Mesendoderm (in vitro differentiated cells): ENCODE results near the gene NEO1.

Experiments
- DNase-seq: peaks from one replicate; pipeline ENCODE4 v3.0.0; 2013
- H2AK5ac ChIP-seq: 2 replicates; pipeline ENCODE4 v1.6.1; 2013; ENCODE audit warnings: low read length, inconsistent platforms
- H2BK120ac ChIP-seq: 2 replicates; pipeline ENCODE4 v1.6.1; 2013; ENCODE audit warnings: low read depth, mild to moderate bottlenecking, low read length, moderate library complexity, mixed read lengths
- H2BK15ac ChIP-seq: replicated peaks from 2 replicates; pipeline ENCODE4 v1.6.1; 2013; ENCODE audit warnings: low read depth, mild to moderate bottlenecking, moderate library complexity
- H2BK5ac ChIP-seq: 2 replicates; pipeline ENCODE4 v1.6.1; 2013; ENCODE audit warnings: low read length, inconsistent platforms
- H3K18ac ChIP-seq: 2 replicates; pipeline ENCODE4 v1.6.1; 2013; ENCODE audit warnings: mild to moderate bottlenecking, low read length, mixed read lengths
- H3K23ac ChIP-seq: one replicate; pipeline ENCODE4 v1.6.1; 2013; ENCODE audit warnings: low read length
- H3K27ac ChIP-seq: 2 replicates; pipeline ENCODE4 v1.5.1; 2013; ENCODE audit warnings: low read depth, mild to moderate bottlenecking, inconsistent platforms, low read length, moderate library complexity
- H3K27me3 ChIP-seq: 2 replicates; pipeline ENCODE4 v1.6.1; 2013; ENCODE audit warnings: low read length, control low read depth, mild to moderate bottlenecking, inconsistent platforms; ENCODE audit not compliant: insufficient read depth, poor library complexity
- H3K36me3 ChIP-seq: 2 replicates; pipeline ENCODE4 v1.6.1; 2013; ENCODE audit warnings: low read length, inconsistent platforms; ENCODE audit not compliant: control insufficient read depth, insufficient read depth
- H3K4ac ChIP-seq: one replicate; pipeline ENCODE4 v1.6.1; 2013; ENCODE audit warnings: low read depth, mild to moderate bottlenecking, low read length, moderate library complexity
- H3K4me1 ChIP-seq: 2 replicates; pipeline ENCODE4 v1.6.1; 2013; ENCODE audit warnings: low read depth, low read length, inconsistent platforms; ENCODE audit not compliant: control insufficient read depth
- H3K4me2 ChIP-seq: 2 replicates; pipeline ENCODE4 v1.6.1; 2013; ENCODE audit warnings: low read length
- H3K4me3 ChIP-seq: 2 replicates; pipeline ENCODE4 v1.5.1; 2013; ENCODE audit warnings: mild to moderate bottlenecking, low read length
- H3K56ac ChIP-seq: one replicate; pipeline ENCODE4 v1.6.1; 2013; ENCODE audit warnings: low read length
- H3K79me1 ChIP-seq: 2 replicates; pipeline ENCODE4 v1.6.1; 2013; ENCODE audit warnings: low read length, inconsistent platforms
- H3K79me2 ChIP-seq: 2 replicates; pipeline ENCODE4 v1.6.1; 2013; ENCODE audit warnings: mild to moderate bottlenecking, low read length; ENCODE audit not compliant: control insufficient read depth, insufficient read depth
- H3K9ac ChIP-seq: 2 replicates; pipeline ENCODE4 v1.6.1; 2013; ENCODE audit warnings: low read length, inconsistent platforms
- H4K5ac ChIP-seq: one replicate; pipeline ENCODE4 v1.6.1; 2013; ENCODE audit warnings: low read length
- H4K8ac ChIP-seq: one replicate; pipeline ENCODE4 v1.6.1; 2013; ENCODE audit warnings: low read depth, mild to moderate bottlenecking, control low read depth, low read length, moderate library complexity
- WGBS: extraction: QIAGEN DNeasy Blood & Tissue Kit; methylation state at CpG from one replicate; pipeline ENCODE4 v1.1.7; 2013; ENCODE audit warnings: low lambda C conversion rate, missing lambda C conversion rate; ENCODE audit not compliant: insufficient coverage; ENCODE audit errors: extremely low coverage; 5-methylcytosine and 5-hydroxymethylcytosine counted together

Gene NEO1

GRCh38 chr15:73233623-73234022 is 181.4 kb downstream of the NEO1 start:
- no peak overlapping the region for H4K8ac ChIP-seq
- no peak overlapping the region for H3K9ac ChIP-seq
- DNase-seq: peak; percentile 19
- H3K23ac ChIP-seq: no peak overlapping the region
- H2BK5ac ChIP-seq: no peak overlapping the region
- WGBS: no CpG with 5 or more reads among the region's 5 CpGs
- H3K56ac ChIP-seq: no peak overlapping the region
- no peak overlapping the region for H3K4ac ChIP-seq
- no peaks in the 10 kb centered on the region for H3K36me3 ChIP-seq
- peaks cover 1% of the 10 kb centered on the region for H3K4me1 ChIP-seq
- no peak overlapping the region for H2BK120ac ChIP-seq
- no peak overlapping the region for H2BK15ac ChIP-seq
- no peak overlapping the region for H3K18ac ChIP-seq
- H3K27ac ChIP-seq: no peak overlapping the region
- H3K79me1 ChIP-seq: no peaks in the 10 kb centered on the region
- H3K4me3 ChIP-seq: no peak overlapping the region
- no peaks in the 10 kb centered on the region for H3K27me3 ChIP-seq
- H3K79me2 ChIP-seq: no peaks in the 10 kb centered on the region
- H4K5ac ChIP-seq: no peak overlapping the region
- no peak overlapping the region for H3K4me2 ChIP-seq
- no peak overlapping the region for H2AK5ac ChIP-seq

GRCh38 chr15:73237910-73238309 is 185.6 kb downstream of the NEO1 start:
- peaks cover 1% of the 10 kb centered on the region for H3K4me1 ChIP-seq
- H3K27me3 ChIP-seq: no peaks in the 10 kb centered on the region
- no peak overlapping the region for H2BK120ac ChIP-seq
- H3K36me3 ChIP-seq: no peaks in the 10 kb centered on the region
- H3K27ac ChIP-seq: no peak overlapping the region
- H3K9ac ChIP-seq: no peak overlapping the region
- H3K79me2 ChIP-seq: no peaks in the 10 kb centered on the region
- H3K56ac ChIP-seq: no peak overlapping the region
- H3K4ac ChIP-seq: no peak overlapping the region
- H4K5ac ChIP-seq: no peak overlapping the region
- H3K23ac ChIP-seq: no peak overlapping the region
- H2BK15ac ChIP-seq: no peak overlapping the region
- H3K79me1 ChIP-seq: no peaks in the 10 kb centered on the region
- DNase-seq: peak; percentile 69
- no peak overlapping the region for H3K4me2 ChIP-seq
- H3K18ac ChIP-seq: no peak overlapping the region
- H2AK5ac ChIP-seq: no peak overlapping the region
- H4K8ac ChIP-seq: no peak overlapping the region
- WGBS: no CpG with 5 or more reads among the region's 3 CpGs
- no peak overlapping the region for H3K4me3 ChIP-seq
- H2BK5ac ChIP-seq: no peak overlapping the region

- Histone ChIP-seq H3K4me3 (no peak overlapping the region), H3K9ac (no peak overlapping the region), H3K27ac (no peak overlapping the region), H3K56ac (no peak overlapping the region), H2AK5ac (no peak overlapping the region), H4K5ac (no peak overlapping the region), H4K8ac (no peak overlapping the region), H3K36me3 (no peaks in the 10 kb centered on the region), H3K18ac (no peak overlapping the region), H3K4me1 (no peaks in the 10 kb centered on the region), H3K23ac (no peak overlapping the region), H3K79me1 (no peaks in the 10 kb centered on the region), H2BK120ac (no peak overlapping the region), H2BK15ac (no peak overlapping the region), H2BK5ac (no peak overlapping the region), H3K79me2 (no peaks in the 10 kb centered on the region), H3K27me3 (no peaks in the 10 kb centered on the region), H3K4ac (no peak overlapping the region), H3K4me2 (no peak overlapping the region)
- peak; percentile 38 for DNase-seq
- no CpG with 5 or more reads among the region's 10 CpGs for WGBS
These were observed 187.4 kb downstream of the NEO1 start for GRCh38 chr15:73239564-73240215.

GRCh38 chr15:73240866-73241499 is 188.7 kb downstream of the NEO1 start:
- no peak overlapping the region for H3K27ac ChIP-seq
- H2BK15ac ChIP-seq: no peak overlapping the region
- WGBS: no CpG with 5 or more reads among the region's 4 CpGs

GRCh38 chr15:73244333-73244732 is 192.1 kb downstream of the NEO1 start:
- H3K9ac ChIP-seq: no peak overlapping the region
- H3K36me3 ChIP-seq: no peaks in the 10 kb centered on the region
- no peak overlapping the region for H3K27ac ChIP-seq
- H3K4me2 ChIP-seq: no peak overlapping the region
- no CpG with 5 or more reads among the region's 6 CpGs for WGBS
- no peak overlapping the region for H3K4me3 ChIP-seq
- no peak overlapping the region for H4K5ac ChIP-seq
- no peak overlapping the region for H3K56ac ChIP-seq
- no peak overlapping the region for H2BK5ac ChIP-seq
- no peak overlapping the region for H2BK120ac ChIP-seq
- no peak overlapping the region for H3K4ac ChIP-seq
- H3K79me1 ChIP-seq: no peaks in the 10 kb centered on the region
- H2BK15ac ChIP-seq: no peak overlapping the region
- H3K18ac ChIP-seq: no peak overlapping the region
- H3K4me1 ChIP-seq: no peaks in the 10 kb centered on the region
- peak; percentile 65 for DNase-seq
- no peak overlapping the region for H4K8ac ChIP-seq
- H3K23ac ChIP-seq: no peak overlapping the region
- H3K79me2 ChIP-seq: no peaks in the 10 kb centered on the region
- H3K27me3 ChIP-seq: no peaks in the 10 kb centered on the region
- H2AK5ac ChIP-seq: no peak overlapping the region

More at GRCh38 chr15:73240866-73241499, 188.7 kb downstream of the NEO1 start:
- H2BK5ac ChIP-seq: no peak overlapping the region
- H4K8ac ChIP-seq: no peak overlapping the region
- H2AK5ac ChIP-seq: no peak overlapping the region
- H3K9ac ChIP-seq: no peak overlapping the region
- no peaks in the 10 kb centered on the region for H3K79me1 ChIP-seq
- H2BK120ac ChIP-seq: no peak overlapping the region
- H3K27me3 ChIP-seq: no peaks in the 10 kb centered on the region
- H3K4ac ChIP-seq: no peak overlapping the region
- no peaks in the 10 kb centered on the region for H3K79me2 ChIP-seq
- no peak overlapping the region for H3K4me3 ChIP-seq
- no peak overlapping the region for H4K5ac ChIP-seq
- peak; percentile 73 for DNase-seq
- no peak overlapping the region for H3K56ac ChIP-seq
- H3K4me1 ChIP-seq: no peaks in the 10 kb centered on the region
- no peak overlapping the region for H3K18ac ChIP-seq
- no peaks in the 10 kb centered on the region for H3K36me3 ChIP-seq
- H3K23ac ChIP-seq: no peak overlapping the region
- no peak overlapping the region for H3K4me2 ChIP-seq

- no peak overlapping the region for H2BK5ac ChIP-seq
- no peak overlapping the region for H3K4me3 ChIP-seq
- no peak overlapping the region for H3K56ac ChIP-seq
- H3K79me1 ChIP-seq: no peaks in the 10 kb centered on the region
- no peak overlapping the region for H4K8ac ChIP-seq
- H2BK120ac ChIP-seq: no peak overlapping the region
- no peaks in the 10 kb centered on the region for H3K4me1 ChIP-seq
- no peak overlapping the region for H3K9ac ChIP-seq
- no peaks in the 10 kb centered on the region for H3K79me2 ChIP-seq
- DNase-seq: no peak
- no peak overlapping the region for H3K27ac ChIP-seq
- no peak overlapping the region for H2AK5ac ChIP-seq
- no peak overlapping the region for H4K5ac ChIP-seq
- no peak overlapping the region for H3K23ac ChIP-seq
- no peak overlapping the region for H2BK15ac ChIP-seq
- no peak overlapping the region for H3K18ac ChIP-seq
- H3K27me3 ChIP-seq: no peaks in the 10 kb centered on the region
- H3K4me2 ChIP-seq: no peak overlapping the region
- H3K36me3 ChIP-seq: no peaks in the 10 kb centered on the region
- H3K4ac ChIP-seq: no peak overlapping the region
These were observed 194.2 kb downstream of the NEO1 start for GRCh38 chr15:73246439-73246838.
